Lower leg skin (tissue), 3 donors: ENCODE data around the gene PPP2R3C.

ENCODE experiments used
- CTCF ChIP-seq, 3 donors: fragments of 450-650 bp; IDR thresholded peaks; one replicate each; pipeline ENCODE4 v1.5.1; 2016; ENCODE audit warnings: antibody characterized with exemption in 3 of 3, mild to moderate bottlenecking in 3 of 3, moderate library complexity in 2 of 3
- POLR2A ChIP-seq, 2 donors: fragments of 450-650 bp; IDR thresholded peaks; one replicate each; pipeline ENCODE4 v1.6.1; 2016 to 2017; ENCODE audit warnings: antibody characterized with exemption in 2 of 2, mild to moderate bottlenecking in 1 of 2, moderate library complexity in 1 of 2

- TF ChIP-seq CTCF (IDR thresholded peaks at IDR 0.05) (no peak), POLR2A (IDR thresholded peaks at IDR 0.05) (no peak)
Measured at GRCh38 chr14:35147711-35148110, 25.9 kb upstream of the PPP2R3C start.
